Activated CD4-positive, alpha-beta T cell treated with anti-CD3 and anti-CD28 coated beads for 36 hours (primary cell): ENCODE data around the gene CIAO2B. TPM values are rescaled to one million over a fixed set of nuclear protein-coding genes. Genes with fewer than 3 reads are reported as not detected.

Experiments
- ATAC-seq: fragments of 200-7000 bp; cut with Tn5 transposase; one replicate; pipeline ENCODE4 v1.10.0; 2021; ENCODE audit warnings: mild to moderate bottlenecking, moderate library complexity
- CTCF ChIA-PET: fragments of 350-600 bp; sonication (Branson Sonifier 250); formaldehyde crosslinking; loops from one replicate; lab custom pipeline; 2021; ENCODE audit warnings: antibody characterized with exemption; lab: Charles Lee
- POLR2A ChIA-PET: fragments of 350-600 bp; sonication (Branson Sonifier 250); formaldehyde crosslinking; loops from one replicate; lab custom pipeline; 2021; ENCODE audit warnings: antibody characterized with exemption, inconsistent platforms; lab: Charles Lee
- DNase-seq: peaks from one replicate; pipeline ENCODE4 v3.0.0-alpha.2; 2020
- H3K27ac Mint-ChIP-seq: one replicate; pipeline ENCODE4 v1.8.0; 2021; ENCODE audit warnings: mixed read lengths
- H3K27me3 Mint-ChIP-seq: one replicate; pipeline ENCODE4 v1.8.0; 2021; ENCODE audit warnings: mixed read lengths
- H3K36me3 Mint-ChIP-seq: one replicate; pipeline ENCODE4 v1.8.0; 2021; ENCODE audit warnings: low read depth, mixed read lengths
- H3K4me1 Mint-ChIP-seq: one replicate; pipeline ENCODE4 v1.8.0; 2021; ENCODE audit warnings: mixed read lengths
- H3K4me3 Mint-ChIP-seq: one replicate; pipeline ENCODE4 v1.8.0; 2021; ENCODE audit warnings: mild to moderate bottlenecking, moderate library complexity, mixed read lengths
- H3K9me3 Mint-ChIP-seq: one replicate; pipeline ENCODE4 v1.8.0; 2021; ENCODE audit warnings: low read depth, mixed read lengths
- intact Hi-C, 2 experiments: fragments of 100-400 bp; cut with DNase I in 1 of 2; cut with micrococcal nuclease in 1 of 2; formaldehyde crosslinking; loops; one replicate each; pipeline versions ENCODE4 v1.14.2 to v1.15.1; 2022 to 2024; cut with DNase I, micrococcal nuclease
- total RNA-seq, 2 experiments: library from RNA; stranded (reverse); gene quantifications; one replicate each; pipeline ENCODE4 v1.2.3, GENCODE V29; 2021

Gene CIAO2B
- total RNA-seq, 2 experiments from 2014 or later, result 171 to 186 TPM

- peaks cover 2% of the 10 kb centered on the region for H3K4me1 Mint-ChIP-seq
- no peaks in the 10 kb centered on the region for H3K36me3 Mint-ChIP-seq
- no peaks in the 10 kb centered on the region for H3K9me3 Mint-ChIP-seq
- ChIA-PET CTCF (interaction anchor here (0.8 kb wide), 2 partner anchors 11 to 12 kb away, joined by 3 read pairs; no protein-coding TSS in a partner anchor), POLR2A (interaction anchor here (0.5 to 1.1 kb wide), 3 partner anchors 20 to 303 kb away, joined by 3 to 4 read pairs (median 3); no protein-coding TSS in a partner anchor)
- H3K27me3 Mint-ChIP-seq, result no peaks in the 10 kb centered on the region
- DNase-seq, result no peak
- intact Hi-C loops, result no loop called here
- ATAC-seq, result no peak
- no peak overlapping the region for H3K27ac Mint-ChIP-seq
- H3K4me3 Mint-ChIP-seq, result no peak overlapping the region
Observed at GRCh38 chr16:66911112-66911511, 23.1 kb downstream of the CIAO2B start.

GRCh38 chr16:66910175-66910940 lies 23.8 kb downstream of the CIAO2B start:
- intact Hi-C loops, result no loop called here
- no peak for DNase-seq
- H3K9me3 Mint-ChIP-seq, result no peaks in the 10 kb centered on the region
- no peak overlapping the region for H3K4me3 Mint-ChIP-seq
- no peak overlapping the region for H3K27ac Mint-ChIP-seq
- H3K27me3 Mint-ChIP-seq, result no peaks in the 10 kb centered on the region
- ChIA-PET CTCF (interaction anchor here (0.6 to 1.1 kb wide), 3 partner anchors 15 to 575 kb away, joined by 3 to 8 read pairs (median 3); no protein-coding TSS in a partner anchor), POLR2A (interaction anchor here (0.5 kb wide), 1 partner anchor 107 kb away, joined by 3 read pairs; no protein-coding TSS in a partner anchor)
- H3K4me1 Mint-ChIP-seq, result peaks cover 6% of the 10 kb centered on the region
- no peaks in the 10 kb centered on the region for H3K36me3 Mint-ChIP-seq
- no peak for ATAC-seq

- ChIA-PET CTCF (interaction anchor here (0.6 to 1.3 kb wide), 6 partner anchors 14 to 185 kb away, joined by 3 to 8 read pairs (median 3); no protein-coding TSS in a partner anchor), POLR2A (interaction anchor here (0.6 kb wide), 1 partner anchor 28 kb away, joined by 4 read pairs; no protein-coding TSS in a partner anchor)
- no peaks in the 10 kb centered on the region for H3K27me3 Mint-ChIP-seq
- H3K9me3 Mint-ChIP-seq, result no peaks in the 10 kb centered on the region
- ATAC-seq, result no peak
- DNase-seq, result no peak
- no peak overlapping the region for H3K4me3 Mint-ChIP-seq
- intact Hi-C loops, result no loop called here
- no peaks in the 10 kb centered on the region for H3K36me3 Mint-ChIP-seq
- H3K27ac Mint-ChIP-seq, result no peak overlapping the region
- peaks cover 6% of the 10 kb centered on the region for H3K4me1 Mint-ChIP-seq
Observed at GRCh38 chr16:66908762-66909559, 25.2 kb downstream of the CIAO2B start.

GRCh38 chr16:66908116-66908515 lies 26.1 kb downstream of the CIAO2B start:
- intact Hi-C loops, result no loop called here
- DNase-seq (no peak), ATAC-seq (no peak)
- H3K27me3 Mint-ChIP-seq, result no peaks in the 10 kb centered on the region
- no peaks in the 10 kb centered on the region for H3K36me3 Mint-ChIP-seq
- POLR2A ChIA-PET, result no interaction called here
- no peak overlapping the region for H3K4me3 Mint-ChIP-seq
- H3K9me3 Mint-ChIP-seq, result no peaks in the 10 kb centered on the region
- CTCF ChIA-PET, result interaction anchor here (1.3 kb wide), 2 partner anchors 12 to 25 kb away, joined by 4 to 6 read pairs; no protein-coding TSS in a partner anchor
- peaks cover 6% of the 10 kb centered on the region for H3K4me1 Mint-ChIP-seq
- no peak overlapping the region for H3K27ac Mint-ChIP-seq

- DNase-seq (no peak), ATAC-seq (no peak)
- no peaks in the 10 kb centered on the region for H3K9me3 Mint-ChIP-seq
- no peaks in the 10 kb centered on the region for H3K27me3 Mint-ChIP-seq
- POLR2A ChIA-PET, result no interaction called here
- peaks cover 6% of the 10 kb centered on the region for H3K4me1 Mint-ChIP-seq
- no peak overlapping the region for H3K4me3 Mint-ChIP-seq
- H3K27ac Mint-ChIP-seq, result no peak overlapping the region
- CTCF ChIA-PET, result interaction anchor here (0.6 to 1.7 kb wide), 5 partner anchors 10 to 175 kb away, joined by 3 to 7 read pairs (median 6); partner anchors contain the start of gene NAE1
- no peaks in the 10 kb centered on the region for H3K36me3 Mint-ChIP-seq
- intact Hi-C loops, result no loop called here
Observed at GRCh38 chr16:66906916-66907836, 27.0 kb downstream of the CIAO2B start.

- DNase-seq (peak; percentile 75), ATAC-seq (peak; percentile 78)
- H3K36me3 Mint-ChIP-seq, result no peaks in the 10 kb centered on the region
- ChIA-PET POLR2A (interaction anchor here (1.0 kb wide), 1 partner anchor 33 kb away, joined by 3 read pairs; no protein-coding TSS in a partner anchor), CTCF (interaction anchor here (0.7 to 1.7 kb wide), 5 partner anchors 8 to 39 kb away, joined by 3 to 7 read pairs (median 4); no protein-coding TSS in a partner anchor)
- peaks cover 6% of the 10 kb centered on the region for H3K4me1 Mint-ChIP-seq
- no peaks in the 10 kb centered on the region for H3K9me3 Mint-ChIP-seq
- no peak overlapping the region for H3K4me3 Mint-ChIP-seq
- intact Hi-C loops, result no loop called here
- no peaks in the 10 kb centered on the region for H3K27me3 Mint-ChIP-seq
- no peak overlapping the region for H3K27ac Mint-ChIP-seq
Observed at GRCh38 chr16:66905633-66906539, 28.3 kb downstream of the CIAO2B start.

- ATAC-seq (no peak), DNase-seq (no peak)
- peaks cover 6% of the 10 kb centered on the region for H3K4me1 Mint-ChIP-seq
- ChIA-PET CTCF (interaction anchor here (0.6 to 2.2 kb wide), 6 partner anchors 7 to 175 kb away, joined by 3 to 9 read pairs (median 4); no protein-coding TSS in a partner anchor), POLR2A (interaction anchor here (1.0 kb wide), 1 partner anchor 32 kb away, joined by 3 read pairs; no protein-coding TSS in a partner anchor)
- H3K4me3 Mint-ChIP-seq, result no peak overlapping the region
- H3K36me3 Mint-ChIP-seq, result no peaks in the 10 kb centered on the region
- intact Hi-C loops, result no loop called here
- H3K27ac Mint-ChIP-seq, result no peak overlapping the region
- no peaks in the 10 kb centered on the region for H3K9me3 Mint-ChIP-seq
- no peaks in the 10 kb centered on the region for H3K27me3 Mint-ChIP-seq
Observed at GRCh38 chr16:66904846-66905632, 29.2 kb downstream of the CIAO2B start.

- no peak for DNase-seq
- H3K9me3 Mint-ChIP-seq, result no peaks in the 10 kb centered on the region
- intact Hi-C loops, result no loop called here
- ATAC-seq, result no peak
- ChIA-PET POLR2A (no interaction called here), CTCF (interaction anchor here (0.6 to 2.2 kb wide), 5 partner anchors 9 to 174 kb away, joined by 3 to 9 read pairs (median 3); no protein-coding TSS in a partner anchor)
- H3K27me3 Mint-ChIP-seq, result no peaks in the 10 kb centered on the region
- no peak overlapping the region for H3K27ac Mint-ChIP-seq
- H3K4me3 Mint-ChIP-seq, result no peak overlapping the region
- no peaks in the 10 kb centered on the region for H3K36me3 Mint-ChIP-seq
- H3K4me1 Mint-ChIP-seq, result peaks cover 6% of the 10 kb centered on the region
Observed at GRCh38 chr16:66904428-66904845, 29.8 kb downstream of the CIAO2B start.
